ENCODE measurements around the gene LNX1.
A peak's percentile ranks its signal among the peaks of the same experiment; 100 is the strongest.

The LNX1 gene

GRCh38 chr4:53602390-53602789, 11.1 kb upstream of the LNX1 start:
- H3K4me3 ChIP-seq (ENCODE audit: low read depth, low read length): no peak overlapping the region
- no peak for DNase-seq (ENCODE audit: low read depth)
- TF ChIP-seq CTCF (IDR thresholded peaks at IDR 0.05; ENCODE audit: low read depth, low read length, missing control alignments): no peak

GRCh38 chr4:53601251-53601764, 10.0 kb upstream of the LNX1 start:
- peak; percentile 79 for TF ChIP-seq CTCF (IDR thresholded peaks at IDR 0.05; ENCODE audit: low read depth, low read length, missing control alignments)
- H3K4me3 ChIP-seq (ENCODE audit: low read depth, low read length): no peak overlapping the region
- DNase-seq (ENCODE audit: low read depth): no peak

GRCh38 chr4:53599632-53600031, 8.3 kb upstream of the LNX1 start:
- no peak for DNase-seq (ENCODE audit: low read depth)
- H3K4me3 ChIP-seq (ENCODE audit: low read depth, low read length): no peak overlapping the region
- TF ChIP-seq CTCF (IDR thresholded peaks at IDR 0.05; ENCODE audit: low read depth, low read length, missing control alignments): no peak

- DNase-seq (ENCODE audit: low read depth): no peak
- H3K4me3 ChIP-seq (ENCODE audit: low read depth, low read length): no peak overlapping the region
- no peak for TF ChIP-seq CTCF (IDR thresholded peaks at IDR 0.05; ENCODE audit: low read depth, low read length, missing control alignments)
Measured at GRCh38 chr4:53598901-53599300, 7.6 kb upstream of the LNX1 start.

GRCh38 chr4:53598483-53598882, 7.2 kb upstream of the LNX1 start:
- no peak for TF ChIP-seq CTCF (IDR thresholded peaks at IDR 0.05; ENCODE audit: low read depth, low read length, missing control alignments)
- no peak overlapping the region for H3K4me3 ChIP-seq (ENCODE audit: low read depth, low read length)
- DNase-seq (ENCODE audit: low read depth): no peak

- no peak for DNase-seq (ENCODE audit: low read depth)
- H3K4me3 ChIP-seq (ENCODE audit: low read depth, low read length): no peak overlapping the region
- no peak for TF ChIP-seq CTCF (IDR thresholded peaks at IDR 0.05; ENCODE audit: low read depth, low read length, missing control alignments)
Measured at GRCh38 chr4:53596901-53597300, 5.6 kb upstream of the LNX1 start.

- no peak overlapping the region for H3K4me3 ChIP-seq (ENCODE audit: low read depth, low read length)
- no peak for DNase-seq (ENCODE audit: low read depth)
- TF ChIP-seq CTCF (IDR thresholded peaks at IDR 0.05; ENCODE audit: low read depth, low read length, missing control alignments): no peak
Measured at GRCh38 chr4:53595834-53596233, 4.5 kb upstream of the LNX1 start.

Measured in GM12864 (cell line).